K562 treated with DMSO at 1 percent for 4 hours (cell line): ENCODE results near the gene FBXW9. TPM values are rescaled to one million over a fixed set of nuclear protein-coding genes. Genes with fewer than 3 reads are reported as not detected.

Source experiments
- total RNA-seq: library from RNA; unstranded; fragments of 300-600 nt; gene quantifications from 2 replicates; pipeline ENCODE4 v1.2.3, GENCODE V29; 2022; ENCODE audit not compliant: insufficient read depth

Gene FBXW9
- 9.8 and 12.8 TPM in 2 replicates for total RNA-seq

GRCh38 chr19:12696366-12697335 lies at the start of gene FBXW9:
FBXW9 (minus strand) TSS chr19:12696631; CDS start chr19:12696581, 50 bp downstream.

DNA sequence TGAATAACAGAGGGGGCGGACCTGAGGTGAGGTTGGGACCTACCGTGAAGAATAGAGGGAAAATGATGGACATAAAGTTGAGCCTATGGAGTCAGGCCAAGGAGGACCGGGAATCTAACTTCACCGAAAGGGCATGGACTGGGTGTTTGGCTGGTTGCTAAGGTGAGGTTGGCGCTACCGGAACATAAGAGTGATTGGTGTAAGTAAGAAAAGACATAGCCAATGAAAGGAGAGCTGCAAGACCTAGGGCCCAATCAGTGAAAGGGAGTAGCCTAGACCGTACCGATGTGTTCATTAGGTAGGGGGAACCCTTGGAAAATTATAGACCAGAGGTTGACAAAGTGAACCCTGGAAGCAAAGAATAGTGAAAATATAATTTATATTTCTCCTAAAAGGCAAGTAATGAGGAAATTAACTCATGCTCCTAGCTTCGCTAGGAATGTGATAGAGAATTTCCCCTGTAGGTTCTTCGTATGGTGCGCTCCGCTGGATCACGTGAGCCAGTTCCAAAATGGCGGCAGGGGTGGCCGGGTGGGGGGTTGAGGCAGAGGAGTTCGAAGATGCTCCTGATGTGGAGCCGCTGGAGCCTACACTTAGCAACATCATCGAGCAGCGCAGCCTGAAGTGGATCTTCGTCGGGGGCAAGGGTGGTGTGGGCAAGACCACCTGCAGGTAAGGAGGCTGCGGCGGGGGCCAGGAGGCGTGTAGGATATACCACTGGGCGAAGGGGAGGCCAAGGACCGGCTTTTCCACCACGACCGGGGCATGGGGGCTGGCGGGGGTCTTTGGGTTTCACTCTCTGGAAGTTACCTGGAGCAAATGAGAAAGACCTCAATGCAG lies 40.8 kb upstream of the FBXW9 start, which contains the start of gene GET3:
GET3 (plus strand) TSS at position 503 of the 840 bp plus-strand sequence; CDS start at position 512, 9 bp downstream.

DNA sequence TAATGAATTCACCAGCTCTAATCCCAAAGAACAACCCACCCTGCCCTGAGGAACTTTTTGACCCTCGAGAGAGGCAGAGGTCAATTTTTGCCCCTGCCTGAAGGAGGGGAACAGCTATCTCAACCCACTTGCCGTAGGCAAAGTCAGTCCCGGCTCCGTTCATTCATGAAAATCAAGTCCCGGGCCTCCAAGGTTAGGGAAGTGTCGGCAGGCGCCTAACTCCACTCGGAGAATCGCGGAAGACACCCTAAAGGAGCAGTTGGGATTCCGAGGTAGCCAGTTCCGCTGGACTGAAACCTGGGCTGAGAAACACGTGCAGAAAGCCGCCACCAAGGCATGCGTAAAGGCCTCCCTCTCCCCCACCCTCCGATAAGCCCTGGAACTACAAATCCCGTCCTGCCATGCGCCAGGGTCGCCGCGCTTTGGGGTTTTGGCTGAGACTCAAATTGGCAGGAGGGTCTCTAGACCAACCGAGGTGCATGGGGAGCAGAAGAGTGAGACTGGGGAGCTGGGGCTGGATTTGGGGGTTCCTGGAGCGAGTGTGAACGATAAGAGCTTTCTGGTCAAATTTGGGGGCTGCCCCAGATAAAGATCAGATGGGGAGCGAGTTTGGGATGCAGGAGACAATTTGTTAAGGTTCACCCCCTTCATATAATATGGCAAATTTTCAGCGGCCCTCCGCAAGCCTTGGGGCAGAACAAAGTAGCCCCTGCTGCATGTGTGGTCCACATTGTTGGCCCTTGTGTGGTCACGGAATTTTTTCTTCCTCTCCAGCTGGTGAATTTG lies 27.4 kb upstream of the FBXW9 start, which contains the start of gene TNPO2:
TNPO2 (minus strand) TSS at position 292 of the 786 bp plus-strand sequence. CDS start 2,955 bp downstream, outside the sequence.

DNA sequence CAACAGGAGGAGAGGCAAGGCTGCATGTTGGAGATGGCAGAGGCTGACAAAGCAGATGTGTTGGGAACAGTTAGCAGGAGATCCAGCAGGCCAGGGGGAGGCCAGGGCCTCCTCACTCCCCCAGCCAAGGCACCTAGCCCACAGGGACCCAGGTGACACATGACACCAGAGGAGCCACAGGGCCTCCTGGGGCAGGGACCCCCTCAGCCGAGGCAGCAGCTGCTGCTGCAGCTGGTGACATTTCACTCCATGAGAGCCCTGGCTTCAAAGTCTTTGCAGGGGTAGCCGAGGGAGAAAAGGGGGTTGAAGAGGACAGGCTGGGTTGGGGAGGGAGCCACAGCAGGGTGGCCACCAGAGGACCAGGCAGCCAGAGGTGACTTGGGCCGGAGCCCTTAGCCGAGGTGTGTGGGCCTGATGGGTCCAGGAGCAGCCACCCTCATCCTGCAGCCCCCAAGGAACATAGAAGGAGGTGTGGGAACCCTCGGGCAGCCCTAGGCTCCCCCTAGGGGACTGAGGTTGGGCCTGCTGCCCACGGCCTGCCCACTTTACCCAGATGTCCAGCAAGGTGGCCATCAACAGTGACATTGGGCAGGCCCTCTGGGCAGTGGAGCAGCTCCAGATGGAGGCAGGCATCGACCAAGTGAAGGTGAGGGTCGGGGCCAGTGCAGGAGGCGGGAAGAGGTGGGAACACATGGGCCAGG lies 8.8 kb downstream of the FBXW9 start, which contains the start of gene GNG14:
GNG14 (plus strand) TSS at position 503 of the 701 bp plus-strand sequence; CDS start at position 554, 51 bp downstream.

GRCh38 chr19:12681074-12681987 lies 15.1 kb downstream of the FBXW9 start, which contains the start of gene DHPS:
DHPS (minus strand) TSS chr19:12681880; CDS start chr19:12681766, 114 bp downstream.

DNA sequence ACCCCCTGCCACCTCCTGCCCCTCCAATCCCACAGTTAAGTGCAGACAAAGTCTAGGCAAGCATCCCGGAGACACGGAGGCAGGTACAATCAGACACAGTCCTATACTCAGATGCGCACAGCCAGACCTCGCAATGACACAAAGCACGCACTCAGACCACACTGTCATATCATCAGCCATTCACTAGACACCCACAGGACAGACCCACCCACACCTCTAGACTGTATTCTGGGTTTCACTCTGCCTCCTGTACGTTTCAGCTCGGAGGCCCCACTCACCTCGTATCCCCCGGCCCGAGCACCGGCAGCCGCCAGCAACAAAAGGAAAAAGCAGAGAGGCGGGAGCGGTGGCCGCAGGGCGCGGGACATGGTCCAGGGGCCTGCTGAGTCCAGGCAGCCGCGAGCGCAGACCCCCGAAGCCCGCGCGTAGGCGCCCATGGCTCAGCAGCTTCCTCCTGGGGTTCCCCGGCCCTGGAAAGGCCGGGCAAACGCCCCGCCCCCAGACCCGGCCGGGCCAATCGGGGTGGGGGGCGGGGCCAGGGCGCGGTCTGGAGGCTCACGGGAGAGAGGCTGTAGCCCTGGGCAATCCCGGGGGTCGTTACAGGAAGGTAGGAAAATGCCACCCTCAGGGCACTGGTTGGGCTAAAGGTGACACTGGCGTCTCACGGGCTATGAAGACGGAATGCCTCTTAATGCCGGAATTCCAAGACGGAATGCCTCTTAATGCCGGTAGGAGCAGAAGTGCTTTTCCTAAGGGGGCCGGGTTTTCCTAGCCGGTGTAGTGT lies 30.0 kb downstream of the FBXW9 start, which contains the start of the genes MAN2B1 and WDR83:
MAN2B1 (minus strand) TSS at position 478 of the 784 bp plus-strand sequence; CDS start at position 437, 41 bp downstream.
WDR83 (plus strand) TSS at position 543 of the 784 bp plus-strand sequence. CDS start 2,984 bp downstream, outside the sequence.

Other genes starting within 250 kb of the FBXW9 start
- 0.13 TPM in 1 of 2 replicates, not detected in the other for gene ZNF709, start 211.8 kb downstream of the FBXW9 start, total RNA-seq
- gene ZNF564, start 145.1 kb downstream of the FBXW9 start, total RNA-seq: 2.7 and 3.2 TPM in 2 replicates
- 1.8 TPM in 2 replicates for gene ZNF490, start 85.8 kb downstream of the FBXW9 start, total RNA-seq
- 4.7 and 5.7 TPM in 2 replicates for gene ZNF791, start 85.7 kb downstream of the FBXW9 start, total RNA-seq
- gene MAN2B1, start 29.9 kb downstream of the FBXW9 start, total RNA-seq: 112 and 118 TPM in 2 replicates
- 13.2 and 16.5 TPM in 2 replicates for gene WDR83, start 29.8 kb downstream of the FBXW9 start, total RNA-seq
- gene DHPS, start 14.8 kb downstream of the FBXW9 start, total RNA-seq: 115 and 119 TPM in 2 replicates
- gene GNG14, start 8.6 kb downstream of the FBXW9 start, total RNA-seq: not detected in 2 replicates
- 24.6 and 26.8 TPM in 2 replicates for gene TNPO2, start 27.3 kb upstream of the FBXW9 start, total RNA-seq
- gene TRIR, start 38.1 kb upstream of the FBXW9 start, total RNA-seq: 429 and 468 TPM in 2 replicates
- gene GET3, start 40.9 kb upstream of the FBXW9 start, total RNA-seq: 93.8 and 110 TPM in 2 replicates
- not detected in 2 replicates for gene BEST2, start 55.2 kb upstream of the FBXW9 start, total RNA-seq
- gene HOOK2, start 78.9 kb upstream of the FBXW9 start, total RNA-seq: 14.4 and 15.7 TPM in 2 replicates
- 74.2 and 74.3 TPM in 2 replicates for gene JUNB, start 94.9 kb upstream of the FBXW9 start, total RNA-seq
- gene PRDX2, start 105.2 kb upstream of the FBXW9 start, total RNA-seq: 371 and 398 TPM in 2 replicates
- gene THSD8, start 105.4 kb upstream of the FBXW9 start, total RNA-seq: 2.4 TPM in 1 of 2 replicates, not detected in the other
- gene RNASEH2A, start 110.0 kb upstream of the FBXW9 start, total RNA-seq: 55.9 and 64.5 TPM in 2 replicates
- not detected in 2 replicates for gene RTBDN, start 137.9 kb upstream of the FBXW9 start, total RNA-seq
- gene MAST1, start 141.9 kb upstream of the FBXW9 start, total RNA-seq: 5.8 and 8.0 TPM in 2 replicates
- gene DNASE2, start 184.8 kb upstream of the FBXW9 start, total RNA-seq: 145 and 148 TPM in 2 replicates
- gene KLF1, start 190.6 kb upstream of the FBXW9 start, total RNA-seq: 30.8 and 50.0 TPM in 2 replicates
- gene GCDH, start 194.5 kb upstream of the FBXW9 start, total RNA-seq: 10.2 and 12.5 TPM in 2 replicates
- gene SYCE2, start 222.7 kb upstream of the FBXW9 start, total RNA-seq: 1.4 and 2.5 TPM in 2 replicates
- 105 and 107 TPM in 2 replicates for gene FARSA, start 237.1 kb upstream of the FBXW9 start, total RNA-seq
- 624 and 631 TPM in 2 replicates for gene CALR, start 242.0 kb upstream of the FBXW9 start, total RNA-seq
- 148 and 165 TPM in 2 replicates for gene RAD23A, start 249.2 kb upstream of the FBXW9 start, total RNA-seq